Measurements from ENCODE around the gene SLC3A2. TPM values are rescaled to one million over a fixed set of nuclear protein-coding genes. Genes with fewer than 3 reads are reported as not detected.

Gene SLC3A2
- total and polyA plus RNA-seq, 4 donors: 34.3 to 59.5 (median 51.0) TPM

DNA sequence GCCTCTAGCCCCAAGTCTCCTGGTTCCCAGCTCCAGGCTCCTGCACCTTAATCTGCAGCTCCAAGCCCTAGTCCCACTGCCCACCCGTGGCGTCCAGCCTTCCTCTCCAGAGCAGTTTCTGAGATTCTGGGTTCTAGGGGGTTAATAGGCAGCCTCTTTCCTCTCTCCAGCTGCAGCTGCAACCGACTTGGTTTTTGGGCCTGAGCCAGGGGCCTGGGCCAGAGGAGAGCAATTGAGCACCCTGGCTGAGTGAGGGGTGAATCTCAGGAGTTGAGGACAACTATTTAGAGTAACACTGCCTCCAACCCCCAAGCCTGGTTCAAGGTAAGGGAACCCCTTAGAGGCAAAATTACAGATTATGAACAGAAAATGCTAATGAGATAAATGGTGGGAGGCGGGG, 49.5 kb downstream of the SLC3A2 start:
- no peak overlapping the region for H3K27ac ChIP-seq (ENCODE audit: low read depth in 1 of 2, low read length in 2 of 2)
- H3K9me3 ChIP-seq (ENCODE audit: control insufficient read depth in 4 of 4, low read length in 3 of 4): no peaks in the 10 kb centered on the region
- TF ChIP-seq FOXA2 (IDR thresholded peaks at IDR 0.05) (no peak), HNF4G (IDR thresholded peaks at IDR 0.05) (no peak), JUND (IDR thresholded peaks at IDR 0.05) (no peak), SP1 (IDR thresholded peaks at IDR 0.05) (no peak), YY1 (IDR thresholded peaks at IDR 0.05) (no peak), EGR1 (IDR thresholded peaks at IDR 0.05; ENCODE audit: low read depth in 2 of 2) (no peak), HNF4A (conservative IDR thresholded peaks at IDR 0.05) (no peak), FOXA1 (IDR thresholded peaks at IDR 0.05) (no peak), NR2F2 (IDR thresholded peaks at IDR 0.05) (no peak), RXRA (IDR thresholded peaks at IDR 0.05) (no peak), RAD21 (IDR thresholded peaks at IDR 0.05) (no peak)
- TF ChIP-seq, protein P1, sequence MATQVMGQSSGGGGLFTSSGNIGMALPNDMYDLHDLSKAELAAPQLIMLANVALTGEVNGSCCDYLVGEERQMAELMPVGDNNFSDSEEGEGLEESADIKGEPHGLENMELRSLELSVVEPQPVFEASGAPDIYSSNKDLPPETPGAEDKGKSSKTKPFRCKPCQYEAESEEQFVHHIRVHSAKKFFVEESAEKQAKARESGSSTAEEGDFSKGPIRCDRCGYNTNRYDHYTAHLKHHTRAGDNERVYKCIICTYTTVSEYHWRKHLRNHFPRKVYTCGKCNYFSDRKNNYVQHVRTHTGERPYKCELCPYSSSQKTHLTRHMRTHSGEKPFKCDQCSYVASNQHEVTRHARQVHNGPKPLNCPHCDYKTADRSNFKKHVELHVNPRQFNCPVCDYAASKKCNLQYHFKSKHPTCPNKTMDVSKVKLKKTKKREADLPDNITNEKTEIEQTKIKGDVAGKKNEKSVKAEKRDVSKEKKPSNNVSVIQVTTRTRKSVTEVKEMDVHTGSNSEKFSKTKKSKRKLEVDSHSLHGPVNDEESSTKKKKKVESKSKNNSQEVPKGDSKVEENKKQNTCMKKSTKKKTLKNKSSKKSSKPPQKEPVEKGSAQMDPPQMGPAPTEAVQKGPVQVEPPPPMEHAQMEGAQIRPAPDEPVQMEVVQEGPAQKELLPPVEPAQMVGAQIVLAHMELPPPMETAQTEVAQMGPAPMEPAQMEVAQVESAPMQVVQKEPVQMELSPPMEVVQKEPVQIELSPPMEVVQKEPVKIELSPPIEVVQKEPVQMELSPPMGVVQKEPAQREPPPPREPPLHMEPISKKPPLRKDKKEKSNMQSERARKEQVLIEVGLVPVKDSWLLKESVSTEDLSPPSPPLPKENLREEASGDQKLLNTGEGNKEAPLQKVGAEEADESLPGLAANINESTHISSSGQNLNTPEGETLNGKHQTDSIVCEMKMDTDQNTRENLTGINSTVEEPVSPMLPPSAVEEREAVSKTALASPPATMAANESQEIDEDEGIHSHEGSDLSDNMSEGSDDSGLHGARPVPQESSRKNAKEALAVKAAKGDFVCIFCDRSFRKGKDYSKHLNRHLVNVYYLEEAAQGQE (IDR thresholded peaks at IDR 0.05): no peak
- TF ChIP-seq, protein P2, sequence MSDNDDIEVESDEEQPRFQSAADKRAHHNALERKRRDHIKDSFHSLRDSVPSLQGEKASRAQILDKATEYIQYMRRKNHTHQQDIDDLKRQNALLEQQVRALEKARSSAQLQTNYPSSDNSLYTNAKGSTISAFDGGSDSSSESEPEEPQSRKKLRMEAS (IDR thresholded peaks at IDR 0.05): no peak
- TF ChIP-seq, protein P3, sequence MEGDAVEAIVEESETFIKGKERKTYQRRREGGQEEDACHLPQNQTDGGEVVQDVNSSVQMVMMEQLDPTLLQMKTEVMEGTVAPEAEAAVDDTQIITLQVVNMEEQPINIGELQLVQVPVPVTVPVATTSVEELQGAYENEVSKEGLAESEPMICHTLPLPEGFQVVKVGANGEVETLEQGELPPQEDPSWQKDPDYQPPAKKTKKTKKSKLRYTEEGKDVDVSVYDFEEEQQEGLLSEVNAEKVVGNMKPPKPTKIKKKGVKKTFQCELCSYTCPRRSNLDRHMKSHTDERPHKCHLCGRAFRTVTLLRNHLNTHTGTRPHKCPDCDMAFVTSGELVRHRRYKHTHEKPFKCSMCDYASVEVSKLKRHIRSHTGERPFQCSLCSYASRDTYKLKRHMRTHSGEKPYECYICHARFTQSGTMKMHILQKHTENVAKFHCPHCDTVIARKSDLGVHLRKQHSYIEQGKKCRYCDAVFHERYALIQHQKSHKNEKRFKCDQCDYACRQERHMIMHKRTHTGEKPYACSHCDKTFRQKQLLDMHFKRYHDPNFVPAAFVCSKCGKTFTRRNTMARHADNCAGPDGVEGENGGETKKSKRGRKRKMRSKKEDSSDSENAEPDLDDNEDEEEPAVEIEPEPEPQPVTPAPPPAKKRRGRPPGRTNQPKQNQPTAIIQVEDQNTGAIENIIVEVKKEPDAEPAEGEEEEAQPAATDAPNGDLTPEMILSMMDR (IDR thresholded peaks at IDR 0.05; ENCODE audit: low read depth, low read length, missing input control): no peak
- TF ChIP-seq, protein P4, sequence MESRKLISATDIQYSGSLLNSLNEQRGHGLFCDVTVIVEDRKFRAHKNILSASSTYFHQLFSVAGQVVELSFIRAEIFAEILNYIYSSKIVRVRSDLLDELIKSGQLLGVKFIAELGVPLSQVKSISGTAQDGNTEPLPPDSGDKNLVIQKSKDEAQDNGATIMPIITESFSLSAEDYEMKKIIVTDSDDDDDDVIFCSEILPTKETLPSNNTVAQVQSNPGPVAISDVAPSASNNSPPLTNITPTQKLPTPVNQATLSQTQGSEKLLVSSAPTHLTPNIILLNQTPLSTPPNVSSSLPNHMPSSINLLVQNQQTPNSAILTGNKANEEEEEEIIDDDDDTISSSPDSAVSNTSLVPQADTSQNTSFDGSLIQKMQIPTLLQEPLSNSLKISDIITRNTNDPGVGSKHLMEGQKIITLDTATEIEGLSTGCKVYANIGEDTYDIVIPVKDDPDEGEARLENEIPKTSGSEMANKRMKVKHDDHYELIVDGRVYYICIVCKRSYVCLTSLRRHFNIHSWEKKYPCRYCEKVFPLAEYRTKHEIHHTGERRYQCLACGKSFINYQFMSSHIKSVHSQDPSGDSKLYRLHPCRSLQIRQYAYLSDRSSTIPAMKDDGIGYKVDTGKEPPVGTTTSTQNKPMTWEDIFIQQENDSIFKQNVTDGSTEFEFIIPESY (IDR thresholded peaks at IDR 0.05): no peak
- H3K27me3 ChIP-seq (ENCODE audit: control insufficient read depth in 4 of 4, insufficient read depth in 4 of 4, low read length in 3 of 4): peaks cover 0 to 11% (median 6%) of the 10 kb centered on the region in 4 donors
- H3K4me1 ChIP-seq (ENCODE audit: control insufficient read depth in 4 of 4, insufficient read depth in 4 of 4, low read length in 3 of 4): peaks cover 6 to 14% (median 10%) of the 10 kb centered on the region in 4 donors
- H3K36me3 ChIP-seq (ENCODE audit: control insufficient read depth in 4 of 4, insufficient read depth in 3 of 4, low read depth in 1 of 4, low read length in 3 of 4): no peaks in the 10 kb centered on the region
- 51% methylated on average over 4 of the region's 4 CpGs for WGBS
- H3K9ac ChIP-seq (ENCODE audit: low read depth in 1 of 2, low read length in 2 of 2): no peak overlapping the region
- no peak for DNase-seq (ENCODE audit: low spot score)
- H3K4me3 ChIP-seq (ENCODE audit: low read depth in 1 of 3, low read length in 3 of 3): no peak overlapping the region

DNA sequence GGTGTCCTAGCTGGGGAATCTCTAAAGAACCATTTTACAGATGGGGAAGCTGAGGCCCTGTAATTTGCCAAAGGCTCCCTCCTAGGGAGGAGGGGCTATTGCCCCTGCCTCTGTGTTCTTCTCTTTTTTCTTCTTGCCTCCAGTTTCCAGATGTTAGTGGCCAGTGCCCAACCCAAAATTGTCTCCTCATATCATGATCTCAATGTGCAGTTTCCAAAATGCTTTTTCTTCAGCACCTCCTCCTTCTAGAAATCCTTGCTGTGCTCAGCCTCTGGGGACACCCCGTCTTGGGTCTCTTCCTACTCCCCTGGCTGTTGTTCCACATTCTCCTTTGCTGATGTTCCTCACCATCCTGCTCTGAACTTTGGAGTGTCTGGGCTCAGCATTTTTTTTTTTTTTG, 50.0 kb downstream of the SLC3A2 start:
- Histone ChIP-seq H3K27ac (ENCODE audit: low read depth in 1 of 2, low read length in 2 of 2) (no peak overlapping the region), H3K4me3 (ENCODE audit: low read depth in 1 of 3, low read length in 3 of 3) (no peak overlapping the region), H3K27me3 (ENCODE audit: control insufficient read depth in 4 of 4, insufficient read depth in 4 of 4, low read length in 3 of 4) (peaks cover 0 to 10% (median 5%) of the 10 kb centered on the region in 4 donors), H3K9ac (ENCODE audit: low read depth in 1 of 2, low read length in 2 of 2) (no peak overlapping the region), H3K36me3 (ENCODE audit: control insufficient read depth in 4 of 4, insufficient read depth in 3 of 4, low read depth in 1 of 4, low read length in 3 of 4) (no peaks in the 10 kb centered on the region), H3K4me1 (ENCODE audit: control insufficient read depth in 4 of 4, insufficient read depth in 4 of 4, low read length in 3 of 4) (peaks cover 4 to 12% (median 9%) of the 10 kb centered on the region in 4 donors), H3K9me3 (ENCODE audit: control insufficient read depth in 4 of 4, low read length in 3 of 4) (no peaks in the 10 kb centered on the region)
- 59% methylated on average over 1 of the region's 1 CpG for WGBS
- no peak for DNase-seq (ENCODE audit: low spot score)
- no peak for TF ChIP-seq HNF4G (IDR thresholded peaks at IDR 0.05)
